HG03520 (cell line): ENCODE measurements around the gene TBCK.
"Not testable (repeated sequence)": the region's sequence is repeated elsewhere in the genome, so short reads cannot be mapped to it uniquely, and the experiment has no call there.

Experiments
- ATAC-seq: cut with Tn5 transposase; IDR thresholded peaks from one replicate; pipeline ENCODE4 v1.9.1; 2021; ENCODE audit warnings: mild to moderate bottlenecking, moderate library complexity; ENCODE audit not compliant: unreplicated experiment

TBCK gene

DNA sequence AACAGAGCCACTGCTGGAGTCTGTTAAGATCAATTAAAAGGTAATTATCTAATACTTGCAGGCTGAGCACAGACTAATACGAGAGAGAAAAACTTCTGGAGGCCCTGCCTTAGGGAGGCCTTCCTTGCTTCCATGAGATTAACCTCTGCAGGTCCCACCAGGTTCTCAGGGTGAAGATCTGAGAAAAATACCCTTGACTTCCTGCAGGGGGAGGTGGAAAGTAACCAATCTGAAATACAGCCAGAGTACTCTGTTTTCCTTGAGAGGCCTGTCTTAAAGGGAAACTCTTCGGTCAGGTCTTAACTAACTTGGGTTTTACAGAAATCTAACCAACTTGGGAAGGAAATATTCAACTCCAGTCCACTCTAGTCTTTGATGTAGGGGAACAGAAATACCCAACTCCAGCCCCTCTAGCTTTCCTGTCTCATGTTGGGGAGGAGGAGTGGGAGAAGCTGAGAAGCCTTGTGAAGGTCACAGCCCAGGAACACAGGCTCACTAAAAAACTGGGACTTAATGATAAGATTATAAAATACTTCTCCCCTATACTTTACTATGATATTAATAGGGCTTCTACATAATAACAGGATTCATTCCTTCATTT lies 77.1 kb downstream of the TBCK start:
- peak; percentile 97 for ATAC-seq

DNA sequence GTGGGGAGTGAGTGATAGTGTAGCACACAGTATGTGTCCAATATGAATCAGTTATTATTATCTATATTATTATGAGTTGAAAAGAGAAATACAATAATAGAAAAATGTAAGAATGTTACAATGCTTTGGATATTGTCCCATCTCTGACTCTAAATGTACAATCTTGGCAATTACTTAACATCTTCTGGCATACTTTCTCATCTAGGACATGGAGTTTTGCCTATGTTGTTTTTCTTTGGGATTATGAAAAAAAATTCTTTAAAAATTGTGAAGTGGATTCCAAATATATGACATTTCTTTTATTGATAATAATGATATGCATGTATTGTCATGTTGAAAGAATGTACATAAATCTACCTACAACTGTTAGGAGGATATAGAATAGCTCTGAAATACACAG lies 84.1 kb downstream of the TBCK start:
- ATAC-seq: no peak

DNA sequence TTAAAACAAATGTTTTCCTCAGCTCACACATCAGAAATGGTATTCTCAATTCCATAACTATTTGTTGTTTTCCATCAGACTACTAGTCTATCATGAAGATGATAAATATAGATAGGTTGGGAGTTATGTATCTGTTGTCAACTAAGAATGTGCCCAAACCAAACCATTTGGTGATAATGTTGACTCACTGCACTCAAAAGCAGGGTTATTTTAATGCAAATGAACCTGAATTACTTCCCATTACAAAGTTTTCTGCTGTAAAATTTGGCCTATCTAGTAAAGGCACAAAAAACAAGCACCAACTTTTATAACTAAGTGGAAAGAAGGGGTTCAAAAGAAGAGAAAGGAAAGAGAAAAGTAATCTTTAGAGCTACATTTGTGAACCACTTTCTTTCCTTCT lies 93.5 kb downstream of the TBCK start:
- ATAC-seq: no peak

DNA sequence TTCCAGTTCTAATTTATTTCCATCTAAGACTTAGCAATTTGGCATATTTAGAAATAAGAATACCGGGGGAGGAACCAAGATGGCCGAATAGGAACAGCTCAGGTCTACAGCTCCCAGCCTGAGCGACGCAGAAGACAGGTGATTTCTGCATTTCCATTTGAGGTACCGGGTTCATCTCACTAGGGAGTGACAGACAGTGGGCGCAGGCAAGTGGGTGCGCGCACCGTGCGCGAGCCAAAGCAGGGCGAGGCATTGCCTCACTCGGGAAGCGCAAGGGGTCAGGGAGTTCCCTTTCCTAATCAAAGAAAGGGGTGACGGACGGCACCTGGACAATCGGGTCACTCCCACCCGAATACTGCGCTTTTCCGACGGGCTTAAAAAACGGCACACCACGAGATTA lies 102.7 kb downstream of the TBCK start:
- ATAC-seq: not testable (repeated sequence)

DNA sequence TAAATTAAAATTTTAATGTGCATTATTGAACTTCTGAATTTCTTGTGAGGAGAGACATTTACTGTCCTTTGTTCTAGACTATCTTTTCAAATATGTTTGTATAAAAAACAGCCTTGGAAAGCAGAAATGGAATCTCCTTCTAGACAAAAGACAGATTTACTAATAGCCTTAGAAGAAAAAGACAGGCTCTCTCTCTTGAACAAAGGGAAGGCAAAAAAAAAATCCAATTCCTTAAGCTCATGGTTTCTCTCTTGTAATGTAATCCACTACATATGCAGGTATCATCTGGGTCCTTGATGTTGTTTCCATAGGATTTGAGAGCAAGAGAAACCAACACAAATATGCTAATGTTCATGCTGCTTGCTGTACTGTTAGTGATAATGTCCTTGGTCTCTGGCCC lies 106.0 kb downstream of the TBCK start:
- no peak for ATAC-seq

DNA sequence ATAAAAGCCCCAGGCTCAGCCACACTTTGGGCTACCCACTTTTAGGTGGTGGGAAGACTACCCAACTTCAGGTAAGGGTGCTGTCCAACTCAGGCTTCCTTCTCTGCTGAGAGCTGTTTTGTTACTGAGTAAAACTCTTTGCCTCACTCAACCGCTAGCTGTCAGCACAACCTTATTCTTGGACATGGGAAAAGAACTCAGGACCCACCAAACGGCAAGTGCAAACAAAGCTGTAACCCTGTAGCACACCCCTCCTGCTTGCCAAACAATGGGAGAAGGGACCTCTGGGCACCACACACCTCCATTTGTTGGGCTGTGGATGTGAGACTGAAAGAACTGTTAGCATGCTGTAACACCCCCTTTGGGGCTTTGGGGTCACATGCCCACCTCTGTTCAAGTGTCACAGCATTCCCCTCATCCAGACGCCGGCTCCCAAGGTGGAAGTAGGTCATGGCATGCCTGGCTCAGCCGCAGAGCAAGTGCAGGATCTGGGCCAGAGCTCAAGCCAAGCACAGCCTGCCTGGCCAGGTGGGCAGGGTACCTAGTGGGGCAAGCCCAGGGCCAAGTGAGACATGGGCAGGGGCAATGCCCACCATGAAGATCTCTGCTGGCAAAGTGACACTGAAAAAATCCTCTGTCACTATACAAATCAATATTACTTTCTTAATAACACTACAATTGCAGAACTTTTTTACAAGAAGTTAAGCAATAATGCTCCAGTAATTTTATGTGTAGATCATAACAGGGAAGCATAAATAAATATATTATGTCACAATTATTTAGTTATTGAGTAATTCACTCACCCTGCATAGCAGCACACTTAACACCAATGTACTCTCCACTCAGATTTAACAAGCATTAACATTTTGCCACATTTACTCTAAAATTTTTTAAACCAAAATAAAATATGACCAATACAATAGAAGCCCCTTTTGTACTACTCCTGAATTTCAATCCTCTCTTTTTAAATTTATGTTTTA lies 107.2 kb downstream of the TBCK start:
- ATAC-seq: no peak

DNA sequence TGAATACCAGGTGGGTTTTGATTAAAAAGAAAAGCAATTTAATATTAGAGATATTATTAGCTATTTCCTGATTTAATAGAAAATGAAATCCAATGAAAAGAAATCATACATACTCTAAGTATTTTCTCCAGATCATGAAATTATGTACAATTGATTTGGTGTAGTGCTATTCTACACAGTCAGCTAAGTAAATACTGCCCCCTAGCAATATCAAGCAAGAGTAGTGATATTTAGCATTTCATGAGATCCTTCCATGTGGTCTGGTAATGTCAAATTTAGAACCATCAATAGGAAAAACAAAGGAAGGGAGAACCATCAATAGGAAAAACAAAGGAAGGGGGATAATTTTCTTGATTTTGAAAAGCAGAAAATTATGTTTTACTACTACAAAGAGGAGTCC lies 114.6 kb downstream of the TBCK start:
- no peak for ATAC-seq

DNA sequence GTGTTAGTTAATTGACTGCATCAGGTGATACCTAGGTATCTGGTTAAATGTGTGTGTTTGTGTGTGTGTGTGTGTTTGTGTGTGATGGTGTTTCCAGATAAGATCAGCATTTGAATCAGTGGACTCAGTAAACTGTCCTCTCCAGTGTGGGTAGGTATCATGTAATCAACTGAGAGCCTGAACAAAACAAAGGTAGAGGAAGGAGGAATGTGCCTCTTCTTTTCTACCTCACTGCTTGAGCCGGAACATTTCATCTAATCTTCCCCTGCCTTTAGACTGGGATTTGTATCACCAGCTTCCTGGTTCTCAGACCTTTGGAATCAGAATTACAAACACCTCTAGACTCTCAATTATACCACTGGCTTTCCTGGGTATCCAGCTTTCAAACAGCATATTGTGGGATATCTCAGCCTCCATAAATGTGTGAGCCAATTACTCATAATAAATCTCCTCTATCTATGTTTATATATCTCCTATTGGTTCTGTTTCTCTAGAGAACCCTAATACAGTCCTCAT lies 120.5 kb downstream of the TBCK start:
- ATAC-seq: no peak

DNA sequence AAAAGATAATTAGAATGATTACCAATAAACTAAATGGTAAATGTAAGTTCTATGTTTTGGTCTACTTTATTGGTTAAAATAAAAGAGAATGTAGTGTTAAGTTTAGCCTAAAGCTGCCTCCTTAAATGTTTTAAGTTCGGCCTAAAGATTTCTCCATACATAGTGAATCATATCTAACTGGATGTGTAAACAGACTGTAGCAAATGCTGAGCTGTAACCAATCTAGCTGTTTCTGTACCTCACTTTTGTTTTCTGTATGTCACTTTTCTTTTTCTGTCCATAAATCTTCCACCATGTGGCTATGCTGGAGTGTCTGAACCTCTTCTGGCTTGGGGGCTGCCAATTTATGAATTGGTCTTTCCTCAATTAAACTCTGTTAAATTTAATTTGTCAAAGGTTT lies 121.2 kb downstream of the TBCK start:
- no peak for ATAC-seq

DNA sequence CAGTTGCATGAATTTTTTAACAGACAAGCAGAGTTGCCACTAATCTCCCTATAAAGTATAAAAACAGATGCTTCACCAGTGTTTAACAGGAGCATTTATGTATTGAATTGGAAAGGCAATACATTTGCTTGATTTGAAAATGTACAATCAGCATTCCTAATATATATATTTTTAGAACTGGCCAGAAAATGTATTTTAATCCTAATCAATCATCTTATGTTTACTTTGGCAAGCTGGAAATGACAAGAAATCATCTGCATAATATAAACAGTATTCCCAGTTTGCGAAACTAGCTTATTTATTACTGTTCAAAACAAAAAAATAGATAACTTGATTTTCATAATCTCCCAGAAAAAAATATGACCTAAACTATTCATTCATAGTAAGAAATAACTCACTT lies 123.9 kb downstream of the TBCK start:
- no peak for ATAC-seq

DNA sequence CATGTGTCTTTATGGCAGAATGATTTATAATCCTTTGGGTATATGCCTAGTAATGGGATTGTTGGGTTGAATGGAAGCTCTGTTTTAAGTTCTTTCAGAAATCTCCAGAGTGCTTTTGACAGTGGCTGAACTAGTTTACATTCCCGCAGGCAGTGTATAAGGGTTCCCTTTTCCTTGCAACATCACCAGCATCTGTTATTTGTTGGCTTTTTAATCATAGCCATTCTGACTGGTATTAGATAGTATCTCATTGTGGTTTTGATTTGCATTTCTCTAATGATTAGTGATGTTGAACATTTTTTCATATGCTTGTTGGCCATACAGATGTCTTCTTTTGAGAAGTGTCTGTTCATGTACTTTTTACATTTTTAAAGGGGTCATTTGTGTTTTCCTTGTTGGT lies 129.8 kb downstream of the TBCK start:
- ATAC-seq: no peak

DNA sequence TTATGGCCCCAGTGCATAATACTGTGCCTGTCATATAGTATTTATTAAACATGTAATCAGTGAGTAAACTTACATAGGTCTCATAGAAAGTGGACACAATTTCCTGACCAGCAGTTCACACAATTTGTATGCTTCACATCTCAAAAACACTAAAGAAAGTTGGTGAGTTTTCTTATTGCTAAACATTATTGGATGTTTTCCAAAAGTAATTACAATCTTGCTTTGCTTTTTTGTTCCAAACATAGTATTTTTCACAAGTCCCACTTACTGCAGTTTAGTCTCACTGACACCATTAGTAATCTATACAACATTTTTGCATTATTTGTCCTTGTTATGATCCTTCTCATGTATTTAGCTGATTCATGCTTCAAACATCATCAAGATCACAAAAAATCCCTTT lies 132.5 kb downstream of the TBCK start:
- ATAC-seq: no peak

DNA sequence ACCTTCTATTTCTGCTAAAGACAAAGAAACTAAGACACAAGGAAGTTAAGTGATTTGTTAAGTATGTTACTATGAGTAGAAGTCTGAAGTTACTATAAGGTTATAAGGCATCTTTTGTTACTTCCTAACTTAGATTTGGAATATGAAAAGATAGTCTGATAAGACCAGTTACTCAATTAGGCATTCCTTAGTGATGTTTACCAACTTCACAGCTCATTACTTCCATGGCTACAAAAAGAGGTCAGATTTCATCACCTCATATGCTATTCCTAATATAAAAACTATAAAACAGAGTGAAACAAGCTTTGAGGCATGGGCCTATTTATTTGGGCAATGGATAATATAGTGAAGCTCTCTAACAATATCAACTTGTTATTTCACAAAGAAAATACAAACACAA lies 143.1 kb downstream of the TBCK start:
- no peak for ATAC-seq

DNA sequence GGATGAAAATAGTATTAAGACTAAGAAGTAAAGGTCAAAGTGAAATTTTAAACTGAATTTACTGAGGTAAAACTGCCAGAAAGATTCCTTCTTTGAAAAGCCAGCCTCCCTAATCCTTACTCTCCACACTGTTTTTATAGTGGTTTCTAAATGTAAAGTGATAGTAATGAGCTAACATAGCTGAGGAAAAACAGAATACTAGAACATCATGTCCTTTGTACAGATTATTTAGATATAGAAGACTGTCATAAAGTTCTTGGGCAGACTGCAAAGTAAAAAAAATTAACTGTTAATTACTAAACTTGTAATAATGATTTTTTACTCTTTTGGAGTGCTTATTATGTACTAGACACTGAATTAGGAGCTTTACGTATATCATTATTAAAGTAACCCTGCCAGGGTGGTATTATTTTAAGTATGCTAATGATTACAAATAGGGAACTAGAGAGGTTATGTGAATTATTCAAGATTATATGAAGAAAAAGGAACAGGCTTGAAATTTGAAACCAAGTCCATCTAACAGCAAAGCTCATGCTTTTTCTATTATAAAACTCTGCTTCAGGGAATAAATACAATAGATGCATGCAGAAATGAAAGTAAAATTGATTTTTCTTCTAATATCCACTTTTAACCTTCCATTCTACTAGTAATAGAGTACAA lies 150.5 kb downstream of the TBCK start:
- no peak for ATAC-seq

DNA sequence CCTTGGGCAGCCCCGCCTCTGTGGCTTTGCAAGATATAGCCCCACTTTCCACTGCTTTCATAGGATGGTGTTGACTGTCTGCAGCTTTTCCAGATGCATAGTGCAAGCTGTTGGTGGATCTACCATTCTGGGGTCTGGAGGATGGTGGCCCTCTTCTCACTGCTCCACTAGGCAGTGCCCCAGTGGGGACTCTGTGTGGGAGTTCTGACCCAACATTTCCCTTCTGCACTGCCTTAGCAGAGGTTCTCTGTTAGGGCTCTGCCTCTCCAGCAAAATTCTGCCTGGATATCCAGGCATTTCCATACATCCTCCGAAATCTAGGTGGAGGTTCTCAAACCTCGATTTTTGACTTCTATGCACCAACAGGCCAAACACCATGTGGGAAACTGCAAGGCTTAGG lies 153.7 kb downstream of the TBCK start:
- no peak for ATAC-seq

DNA sequence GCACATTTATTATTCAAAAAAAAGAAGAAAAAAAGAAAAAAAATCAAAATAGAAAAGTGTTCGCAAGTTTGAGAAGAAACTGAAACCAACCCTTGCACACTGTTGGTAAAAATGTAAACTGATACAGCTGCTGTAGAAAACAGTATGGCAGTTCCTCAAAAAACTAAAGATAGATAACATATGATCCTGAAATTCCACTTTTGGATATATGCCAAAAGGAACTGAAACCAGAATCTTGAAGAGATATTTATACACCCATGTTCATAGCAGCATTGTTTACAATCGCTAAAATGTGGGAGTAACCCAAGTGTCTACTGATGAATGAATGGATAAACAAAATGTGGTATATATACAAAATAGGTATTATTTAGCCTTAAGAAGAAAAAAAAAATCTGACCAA lies 155.4 kb downstream of the TBCK start:
- no peak for ATAC-seq

DNA sequence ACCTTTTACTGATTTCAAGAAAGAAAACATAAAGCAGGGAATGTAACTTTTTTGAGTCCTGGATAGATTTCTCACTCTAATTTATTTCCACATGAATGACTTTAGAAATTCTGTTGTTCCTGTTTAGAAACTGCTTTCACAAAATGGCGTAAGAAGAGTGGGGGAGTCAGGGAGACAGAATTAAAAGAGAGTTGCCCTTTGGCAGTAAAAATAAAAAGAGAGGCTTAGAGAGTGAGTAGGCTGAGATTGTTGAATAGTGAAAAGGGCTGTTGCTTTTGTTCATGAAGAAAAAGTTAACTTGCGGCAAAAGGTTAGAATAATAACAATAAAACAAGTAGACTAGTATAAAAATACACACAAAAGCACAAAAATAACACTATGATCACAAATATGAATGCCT lies 166.1 kb downstream of the TBCK start:
- no peak for ATAC-seq

DNA sequence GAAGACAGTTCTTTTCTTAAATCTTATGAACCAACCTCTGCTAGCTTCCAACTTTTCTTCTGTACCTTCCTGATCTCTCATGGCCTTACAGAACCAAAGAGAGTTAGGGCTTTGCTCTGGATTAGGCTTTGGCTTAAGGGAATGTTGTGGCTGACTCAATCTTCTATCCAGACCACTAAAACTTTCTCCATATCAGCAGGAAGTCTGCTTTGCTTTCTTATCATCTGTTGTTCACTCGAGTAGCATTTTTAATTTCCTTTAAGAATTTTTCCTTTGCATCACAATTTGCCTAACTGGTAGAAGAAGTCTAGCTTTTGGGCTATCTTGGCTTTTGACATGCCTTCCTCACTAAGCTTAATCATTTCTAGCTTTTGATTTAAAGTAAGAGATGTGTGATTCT lies 167.0 kb downstream of the TBCK start:
- ATAC-seq: no peak

DNA sequence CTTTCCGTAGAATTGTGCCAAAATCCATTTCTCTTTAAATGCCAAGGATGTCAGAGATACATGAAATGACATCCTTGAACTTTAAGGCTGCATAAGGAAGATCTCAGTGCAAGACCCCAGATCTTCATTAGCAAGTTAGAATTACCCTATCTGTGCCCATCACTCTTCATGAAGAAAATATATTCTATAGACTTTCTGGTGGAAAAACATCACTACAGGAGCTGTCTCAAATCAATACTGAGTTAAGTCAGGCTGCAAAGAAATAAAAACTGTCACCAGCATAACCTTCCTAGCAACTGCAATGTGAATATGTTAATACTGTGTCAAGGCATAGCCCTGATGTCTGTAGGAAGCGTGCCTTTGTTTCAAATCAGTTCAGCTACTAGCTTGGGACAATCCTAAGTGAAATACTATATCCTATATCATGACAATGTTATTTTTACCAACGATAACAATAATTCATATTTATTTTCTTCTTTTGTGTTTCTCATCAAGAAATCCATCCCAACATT lies 173.3 kb downstream of the TBCK start:
- ATAC-seq: no peak

DNA sequence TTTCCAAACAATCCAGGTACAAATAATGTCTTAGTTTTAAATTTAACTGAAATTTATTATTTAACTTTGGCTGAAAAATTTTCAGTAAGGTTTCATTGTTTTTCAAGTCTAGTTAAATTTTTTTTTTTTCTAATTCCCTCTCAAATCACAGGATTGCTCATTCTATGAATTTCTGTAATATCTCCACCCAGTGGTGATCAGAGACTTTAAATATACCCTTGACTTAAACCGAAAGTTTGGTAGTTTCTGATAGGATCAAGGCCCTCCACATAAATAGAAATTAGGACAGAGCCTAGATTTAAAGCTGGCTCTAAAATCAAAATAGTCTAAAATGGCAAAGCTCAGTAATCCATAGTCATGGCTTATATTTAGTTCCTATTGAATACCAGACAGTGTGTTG lies 175.4 kb downstream of the TBCK start:
- no peak for ATAC-seq

DNA sequence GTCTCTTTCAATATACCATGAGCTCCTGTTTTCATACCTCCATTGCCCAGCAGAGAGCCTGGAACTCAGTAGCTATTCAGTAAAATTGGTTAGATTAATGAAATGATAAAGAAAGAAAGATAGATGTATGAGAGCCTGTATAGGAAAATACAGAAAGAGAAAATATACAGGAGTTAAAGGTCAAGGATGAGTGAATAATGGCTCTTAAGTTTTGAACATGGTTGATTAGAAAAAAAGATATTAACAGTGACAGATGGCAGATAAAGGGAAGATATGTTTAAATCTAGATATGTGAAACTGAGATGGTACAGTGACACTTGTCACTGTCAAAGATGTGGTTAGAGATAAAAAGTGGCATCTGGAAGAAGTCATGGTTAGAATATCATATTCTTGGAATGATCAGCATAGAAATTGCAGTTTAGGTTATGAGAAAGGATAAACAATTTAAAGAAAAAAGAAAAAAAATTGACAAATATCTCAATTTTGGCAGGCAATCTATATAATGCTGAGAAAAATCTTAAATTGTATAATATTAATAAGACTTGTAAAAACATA lies 179.2 kb downstream of the TBCK start:
- no peak for ATAC-seq
